Measurements from ENCODE around the gene AHRR.

DNA sequence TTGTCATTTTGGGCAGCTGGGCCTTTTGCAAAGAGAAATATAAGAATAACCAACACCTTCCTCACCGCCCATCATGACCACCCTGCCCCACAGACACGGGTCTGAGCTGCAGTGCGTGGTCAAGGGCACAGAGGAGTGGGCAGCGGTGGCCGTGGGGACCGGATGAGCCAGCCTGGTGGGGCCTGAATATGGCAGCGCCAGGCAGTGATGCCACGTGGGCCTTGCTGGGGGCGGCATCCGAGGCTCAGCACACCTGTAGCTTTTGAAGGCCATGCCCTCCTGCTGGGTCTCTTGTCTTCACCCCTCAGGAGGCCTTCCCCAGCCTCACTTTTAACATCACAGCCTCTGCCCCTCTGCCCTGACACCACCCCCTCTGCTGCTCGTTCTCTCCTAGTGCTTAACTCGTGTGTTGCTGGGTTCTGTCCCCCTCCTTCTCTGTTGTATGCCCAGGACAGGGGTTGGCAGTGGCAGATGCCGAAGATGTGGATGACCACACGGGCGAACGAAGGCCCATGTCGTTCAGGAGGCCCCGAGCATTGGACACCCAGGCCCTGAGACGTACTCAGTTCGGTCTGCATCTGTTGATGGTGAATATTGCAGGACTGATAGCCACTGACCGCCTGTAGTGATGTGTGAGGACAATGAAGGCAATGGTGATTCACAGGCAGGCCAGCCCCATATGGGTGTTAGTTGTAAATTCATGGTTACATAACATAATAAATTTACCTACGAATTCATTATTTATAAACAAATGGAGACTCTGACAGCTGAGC lies 46.0 kb downstream of the AHRR start:
- TF ChIP-seq, protein P1, sequence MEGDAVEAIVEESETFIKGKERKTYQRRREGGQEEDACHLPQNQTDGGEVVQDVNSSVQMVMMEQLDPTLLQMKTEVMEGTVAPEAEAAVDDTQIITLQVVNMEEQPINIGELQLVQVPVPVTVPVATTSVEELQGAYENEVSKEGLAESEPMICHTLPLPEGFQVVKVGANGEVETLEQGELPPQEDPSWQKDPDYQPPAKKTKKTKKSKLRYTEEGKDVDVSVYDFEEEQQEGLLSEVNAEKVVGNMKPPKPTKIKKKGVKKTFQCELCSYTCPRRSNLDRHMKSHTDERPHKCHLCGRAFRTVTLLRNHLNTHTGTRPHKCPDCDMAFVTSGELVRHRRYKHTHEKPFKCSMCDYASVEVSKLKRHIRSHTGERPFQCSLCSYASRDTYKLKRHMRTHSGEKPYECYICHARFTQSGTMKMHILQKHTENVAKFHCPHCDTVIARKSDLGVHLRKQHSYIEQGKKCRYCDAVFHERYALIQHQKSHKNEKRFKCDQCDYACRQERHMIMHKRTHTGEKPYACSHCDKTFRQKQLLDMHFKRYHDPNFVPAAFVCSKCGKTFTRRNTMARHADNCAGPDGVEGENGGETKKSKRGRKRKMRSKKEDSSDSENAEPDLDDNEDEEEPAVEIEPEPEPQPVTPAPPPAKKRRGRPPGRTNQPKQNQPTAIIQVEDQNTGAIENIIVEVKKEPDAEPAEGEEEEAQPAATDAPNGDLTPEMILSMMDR (IDR thresholded peaks at IDR 0.05) = no peak
- TF ChIP-seq POLR2AphosphoS5 (IDR thresholded peaks at IDR 0.05) (no peak), EP300 (IDR thresholded peaks at IDR 0.05) (no peak), POLR2A (IDR thresholded peaks at IDR 0.05) (no peak)

Data from sigmoid colon (tissue), 4 donors.